CD4-positive, alpha-beta T cell treated with Interleukin-6 at 100 ng/mL for 8 hours (primary cell): ENCODE results near the gene LCE3E.
"Not testable (repeated sequence)": the region's sequence is repeated elsewhere in the genome, so short reads cannot be mapped to it uniquely, and the experiment has no call there.

Experiments used
- DNase-seq: peaks from one replicate; pipeline ENCODE4 v3.0.0-alpha.2; 2020; ENCODE audit warnings: mixed read lengths, low spot score

Gene LCE3E, protein sequence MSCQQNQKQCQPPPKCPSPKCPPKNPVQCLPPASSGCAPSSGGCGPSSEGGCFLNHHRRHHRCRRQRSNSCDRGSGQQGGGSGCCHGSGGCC

DNA sequence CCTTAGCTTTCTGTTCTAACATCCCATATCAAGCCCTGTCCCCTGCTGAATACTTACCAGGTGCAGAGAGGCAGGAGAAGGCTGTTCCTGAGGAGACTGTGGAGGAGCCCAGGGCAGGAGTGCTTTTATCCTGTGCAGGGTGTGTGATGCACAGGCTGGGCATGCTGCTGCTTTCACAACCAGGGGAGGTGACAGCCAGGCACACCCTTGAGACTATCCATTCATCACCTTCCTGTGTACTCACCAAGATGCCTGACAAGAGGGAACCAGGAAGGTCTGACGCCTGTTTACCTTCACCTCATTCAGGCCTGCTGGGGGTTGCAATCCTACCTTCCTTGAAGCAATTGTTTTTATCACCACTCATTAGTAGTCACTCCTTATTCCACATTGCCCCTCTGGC is at the start of gene LCE3E:
TSS of gene LCE3E (minus strand) at position 100 of the 400 bp plus-strand sequence. CDS start 572 bp downstream, outside the sequence.
- no peak for DNase-seq

DNA sequence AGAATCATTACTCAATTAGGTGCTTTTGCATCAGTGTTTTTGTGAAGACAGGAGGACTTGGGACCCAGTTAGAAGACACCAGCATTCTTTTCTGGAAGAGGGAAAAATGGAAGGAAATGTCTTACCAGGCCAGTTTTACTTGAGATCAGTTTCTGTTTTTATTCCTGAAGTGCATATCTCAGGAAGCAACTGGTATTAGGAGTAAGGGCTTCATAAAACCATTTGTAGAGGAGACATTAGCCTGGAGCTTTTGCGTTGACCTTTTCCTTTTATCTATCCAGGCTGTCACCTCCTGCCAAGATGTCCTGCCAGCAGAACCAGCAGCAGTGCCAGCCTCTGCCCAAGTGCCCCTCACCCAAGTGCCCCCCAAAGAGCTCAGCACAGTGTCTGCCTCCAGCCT is 46.9 kb upstream of the LCE3E start, which contains the start of gene LCE3B:
TSS of gene LCE3B (plus strand) at position 301 of the 400 bp plus-strand sequence. CDS start at position 301, 0 bp downstream.
- DNase-seq: no peak

DNA sequence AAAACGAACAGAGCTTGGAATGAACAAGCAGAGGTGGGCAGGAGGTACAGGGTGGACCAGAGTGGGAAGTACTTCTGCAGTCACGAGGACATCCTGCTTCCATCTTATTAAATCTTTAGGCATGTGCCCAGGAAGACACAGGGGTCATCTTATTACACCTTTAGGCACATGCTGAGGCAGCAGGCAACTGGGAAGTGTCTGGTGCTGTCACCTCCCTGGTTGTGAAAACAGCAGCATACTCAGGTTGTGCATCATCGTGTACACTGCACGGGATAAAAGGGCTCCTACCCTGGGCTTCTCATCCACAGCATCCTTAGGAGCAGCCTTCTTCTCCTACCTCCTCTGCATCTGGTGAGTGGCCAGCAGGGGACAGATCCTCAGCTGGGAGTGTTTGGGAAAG is 33.4 kb upstream of the LCE3E start, which contains the start of gene LCE3C:
TSS of gene LCE3C (plus strand) at position 301 of the 400 bp plus-strand sequence. CDS start 498 bp downstream, outside the sequence.
- no peak for DNase-seq

DNA sequence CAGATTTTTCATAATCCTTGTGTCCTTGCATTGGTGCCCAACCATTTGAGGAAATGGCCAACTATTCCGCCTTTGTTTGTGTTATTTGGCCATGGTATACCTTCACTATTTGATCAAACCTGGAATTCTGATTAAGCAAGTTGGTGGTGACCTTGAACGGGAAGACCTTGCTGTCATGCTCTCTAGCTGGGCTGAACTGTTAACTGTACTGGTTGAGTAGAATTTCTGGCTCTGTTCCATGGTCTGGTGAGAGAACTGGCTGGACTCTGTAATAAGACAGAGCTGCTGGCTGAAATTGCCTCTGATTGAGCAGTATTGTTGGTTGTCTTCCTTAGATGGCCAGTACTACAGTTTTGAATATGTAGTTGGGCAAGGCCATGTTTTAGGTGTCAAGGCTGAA is 30.4 kb upstream of the LCE3E start:
- DNase-seq: no peak

DNA sequence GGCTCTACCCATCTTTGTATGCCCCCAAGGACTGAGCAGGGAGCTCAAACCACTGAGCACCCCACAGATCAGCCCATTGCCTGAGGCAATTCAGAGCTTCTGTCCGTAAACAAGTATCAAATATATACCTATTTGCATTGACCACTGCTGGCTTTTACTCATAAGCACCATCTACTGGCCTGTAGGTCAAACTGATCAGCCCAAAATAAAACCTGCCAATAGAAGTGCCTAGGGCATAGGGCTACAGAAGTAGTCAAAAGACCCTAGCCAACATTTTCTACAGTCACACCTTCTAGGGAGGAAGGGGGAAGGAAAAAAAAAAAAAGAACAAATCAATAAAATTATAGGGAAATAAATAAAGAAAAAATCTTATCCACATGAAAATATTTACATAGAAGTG is 19.0 kb upstream of the LCE3E start:
- DNase-seq: no peak

DNA sequence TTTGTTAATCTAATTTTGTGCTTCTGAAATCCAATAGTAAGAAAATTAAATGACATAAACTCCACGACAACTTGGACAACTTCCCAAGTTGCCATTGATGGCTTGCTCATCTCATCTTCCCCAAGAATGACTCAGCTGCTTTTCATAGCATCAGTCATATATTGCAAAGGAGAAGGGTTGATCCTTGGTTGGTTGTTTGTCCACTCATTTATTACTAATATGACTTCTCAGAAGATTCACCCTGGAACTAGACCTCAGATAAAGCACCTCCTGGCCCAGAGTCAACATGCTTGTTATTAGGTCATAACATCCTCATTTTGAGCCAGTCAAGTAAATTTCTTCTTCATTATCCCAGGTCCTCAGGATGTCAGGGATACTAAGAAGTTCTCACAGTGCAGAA is 16.1 kb upstream of the LCE3E start:
- DNase-seq: no peak

DNA sequence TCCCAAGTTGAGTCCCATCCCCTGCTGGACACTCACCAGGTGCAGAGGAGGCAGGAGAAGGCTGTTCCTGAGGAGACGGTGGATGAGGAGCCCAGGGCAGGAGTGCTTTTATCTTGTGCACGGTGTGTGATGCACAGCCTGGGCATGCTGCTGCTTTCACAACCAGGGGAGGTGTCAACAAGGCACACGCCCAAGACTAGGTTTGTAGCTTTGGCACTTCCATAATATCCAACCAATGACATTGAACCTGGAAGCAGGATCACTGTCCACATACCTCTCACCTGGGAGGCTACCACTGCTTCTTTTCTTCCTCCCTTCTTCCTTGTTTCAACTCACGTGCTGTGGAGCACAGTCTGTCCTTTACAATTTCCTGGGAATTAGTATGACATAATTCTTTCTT is 13.9 kb upstream of the LCE3E start, which contains the start of gene LCE3D:
TSS of gene LCE3D (minus strand) at position 84 of the 400 bp plus-strand sequence. CDS start 580 bp downstream, outside the sequence.
- no peak for DNase-seq

DNA sequence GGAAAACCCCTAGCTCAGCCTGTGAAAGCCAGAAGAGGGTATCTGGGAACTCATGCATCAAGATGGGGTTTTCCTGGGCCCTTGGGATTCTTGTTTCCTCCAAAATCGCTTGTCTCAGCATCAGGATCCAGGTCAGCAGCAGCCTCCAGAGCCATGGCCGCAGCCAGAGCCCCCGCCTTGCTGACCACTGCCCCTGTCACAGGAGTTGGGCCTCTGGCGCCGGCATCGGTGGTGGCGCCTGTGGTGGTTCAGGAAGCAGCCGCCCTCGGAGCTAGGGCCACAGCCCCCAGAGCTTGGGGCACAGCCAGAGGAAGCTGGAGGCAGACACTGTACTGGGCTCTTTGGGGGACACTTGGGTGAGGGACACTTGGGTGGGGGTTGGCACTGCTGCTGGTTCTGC is 12.9 kb upstream of the LCE3E start:
- DNase-seq: not testable (repeated sequence)

DNA sequence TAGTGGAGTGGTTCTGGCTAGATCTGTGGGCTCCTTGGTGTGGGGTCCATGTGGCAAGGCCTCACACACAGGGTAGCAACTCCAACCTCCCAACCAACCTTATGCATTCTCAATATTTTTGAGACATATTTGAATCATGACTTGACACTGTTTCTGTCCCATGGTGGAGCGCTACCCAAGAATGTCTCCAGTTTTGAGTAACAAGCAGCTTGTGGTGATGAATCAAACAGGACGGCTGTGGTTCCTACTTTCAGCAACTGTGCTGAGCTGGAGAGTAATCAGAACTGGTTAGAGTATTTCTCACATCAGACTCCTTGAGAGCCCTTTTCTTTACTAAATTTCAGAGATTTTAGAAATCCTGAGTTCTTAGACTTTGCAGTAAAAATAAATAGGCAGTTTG is 10.6 kb upstream of the LCE3E start:
- DNase-seq: no peak

DNA sequence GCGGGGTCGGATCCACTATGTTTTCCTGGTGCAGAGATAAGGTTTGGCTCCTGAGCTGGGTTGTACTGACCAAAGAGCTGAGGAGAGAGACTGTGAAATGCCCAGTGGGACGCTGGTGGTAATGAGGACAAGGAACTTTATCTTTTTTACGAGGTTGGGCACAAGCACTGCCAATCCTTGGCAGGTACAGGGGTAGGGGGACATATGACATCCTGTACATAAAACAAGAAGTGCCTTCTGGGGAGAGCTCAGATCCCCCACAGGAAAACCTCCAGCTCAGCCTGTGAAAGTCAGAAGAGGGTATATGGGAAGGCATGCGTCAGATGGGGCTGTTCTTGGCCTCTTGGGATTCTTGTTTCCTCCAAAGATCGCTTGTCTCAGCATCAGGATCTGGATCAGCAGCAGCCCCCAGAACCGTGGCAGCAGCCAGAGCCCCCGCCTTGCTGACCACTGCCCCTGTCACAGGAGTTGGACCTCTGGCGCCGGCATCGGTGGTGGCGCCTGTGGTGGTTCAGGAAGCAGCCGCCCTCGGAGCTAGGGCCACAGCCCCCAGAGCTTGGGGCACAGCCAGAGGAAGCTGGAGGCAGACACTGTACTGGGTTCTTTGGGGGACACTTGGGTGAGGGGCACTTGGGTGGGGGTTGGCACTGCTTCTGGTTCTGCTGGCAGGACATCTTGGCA is 905 bp downstream of the LCE3E start:
- no peak for DNase-seq

DNA sequence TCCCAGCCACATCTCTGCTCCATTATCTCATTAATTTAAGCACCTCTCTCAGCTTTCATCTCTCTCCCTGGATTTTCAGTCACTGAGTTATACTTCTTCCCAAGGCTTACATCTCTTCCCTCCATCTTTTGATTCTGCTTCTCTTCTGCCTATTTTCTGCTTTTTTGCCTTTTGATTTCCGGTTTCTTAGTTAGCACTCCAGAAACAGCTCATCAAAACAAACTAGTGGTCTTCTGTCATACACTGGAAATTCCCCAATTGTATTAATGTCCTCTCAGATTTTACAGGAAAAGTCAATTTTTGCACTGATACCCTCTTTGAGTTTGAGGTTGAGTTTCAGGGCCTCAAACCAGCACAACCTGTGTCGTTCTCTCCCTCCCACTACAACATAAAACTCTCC is 1.5 kb downstream of the LCE3E start:
- no peak for DNase-seq

DNA sequence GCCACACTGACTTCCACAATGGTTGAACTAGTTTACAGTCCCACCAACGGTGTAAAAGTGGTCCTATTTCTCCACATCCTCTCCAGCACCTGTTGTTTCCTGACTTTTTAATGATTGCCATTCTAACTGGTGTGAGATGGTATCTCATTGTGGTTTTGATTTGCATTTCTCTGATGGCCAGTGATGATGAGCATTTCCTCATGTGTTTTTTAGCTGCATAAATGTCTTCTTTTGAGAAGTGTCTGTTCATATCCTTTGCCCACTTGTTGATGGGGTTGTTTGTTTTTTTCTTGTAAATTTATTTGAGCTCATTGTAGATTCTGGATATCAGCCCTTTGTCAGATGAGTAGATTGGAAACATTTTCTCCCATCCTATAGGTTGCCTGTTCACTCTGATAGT is 18.2 kb downstream of the LCE3E start:
- DNase-seq: not testable (repeated sequence)

DNA sequence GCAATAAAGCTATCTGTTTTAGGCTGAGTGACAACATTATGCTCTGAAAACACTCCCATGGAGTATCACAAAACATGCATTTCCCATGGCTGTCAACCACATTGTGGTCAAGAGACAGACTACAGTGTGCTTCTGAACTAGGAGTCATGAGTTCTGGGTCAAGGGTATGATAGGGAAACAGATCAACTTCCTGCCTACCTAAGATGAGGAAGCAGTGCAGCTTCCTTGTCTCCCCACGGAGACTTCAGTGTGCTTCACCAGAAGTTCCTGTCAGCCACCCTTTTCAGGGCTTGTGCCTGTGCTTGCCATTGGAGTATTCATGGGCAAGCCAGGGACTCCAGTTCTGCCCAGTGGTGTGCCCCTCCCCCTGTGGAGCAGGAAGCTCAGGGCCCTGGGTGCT is 19.9 kb downstream of the LCE3E start:
- no peak for DNase-seq

DNA sequence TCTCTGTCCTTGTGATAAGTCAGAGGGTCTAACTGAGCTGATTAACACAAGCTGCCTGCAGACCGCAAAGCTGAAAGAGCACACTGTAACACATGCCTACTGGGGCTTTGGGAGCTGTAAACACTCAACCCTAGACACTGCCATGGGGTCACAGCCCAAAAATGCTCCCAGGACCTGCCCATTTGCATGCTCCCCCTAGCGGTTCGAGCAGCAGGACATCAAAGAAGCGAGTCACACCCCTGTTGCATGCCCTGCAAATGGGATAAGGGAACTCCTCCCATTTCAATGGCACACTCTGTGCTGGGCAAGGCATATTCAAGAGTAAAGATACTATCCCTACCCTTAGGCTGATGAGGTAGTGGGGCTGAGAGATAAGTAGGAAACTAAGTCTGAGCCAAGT is 22.8 kb downstream of the LCE3E start:
- no peak for DNase-seq

DNA sequence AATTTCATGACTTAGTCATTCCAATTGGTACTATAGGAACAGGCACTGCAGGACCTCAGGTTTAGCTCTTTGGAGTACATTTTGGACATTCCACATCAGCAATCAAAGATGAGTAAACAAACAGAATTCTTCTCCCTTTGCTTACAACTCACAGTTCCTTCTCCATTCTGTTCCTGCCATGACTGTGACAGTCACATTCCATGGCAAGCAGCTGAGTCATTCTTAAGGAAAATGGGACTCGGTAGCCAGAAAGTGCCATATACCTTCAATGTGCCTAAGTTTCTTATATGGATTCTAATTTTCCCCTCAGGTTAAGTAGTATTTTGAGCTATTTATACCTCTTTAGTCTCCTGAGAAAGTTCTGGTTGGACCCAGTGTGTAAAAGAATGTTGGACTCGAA is 26.7 kb downstream of the LCE3E start:
- DNase-seq: no peak

DNA sequence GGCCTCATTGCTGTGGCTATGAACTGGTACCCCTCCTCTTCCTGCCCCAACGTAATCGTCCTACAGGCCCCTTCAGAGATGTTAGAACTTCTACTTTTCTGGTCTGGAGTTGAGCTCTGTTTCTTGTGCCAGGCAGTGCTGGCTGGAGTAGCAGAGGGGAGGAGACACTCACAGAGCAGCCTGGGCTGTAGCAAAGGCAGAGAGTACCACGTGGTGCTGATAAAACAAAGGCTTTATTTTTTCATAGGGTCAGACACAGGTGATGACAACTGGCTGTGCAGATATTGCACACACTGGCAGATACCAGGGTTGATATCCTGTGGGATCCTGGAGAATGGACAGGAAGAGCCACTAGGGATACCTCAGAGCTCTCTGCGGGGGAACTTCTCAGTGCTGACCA is 29.1 kb downstream of the LCE3E start:
- no peak for DNase-seq

DNA sequence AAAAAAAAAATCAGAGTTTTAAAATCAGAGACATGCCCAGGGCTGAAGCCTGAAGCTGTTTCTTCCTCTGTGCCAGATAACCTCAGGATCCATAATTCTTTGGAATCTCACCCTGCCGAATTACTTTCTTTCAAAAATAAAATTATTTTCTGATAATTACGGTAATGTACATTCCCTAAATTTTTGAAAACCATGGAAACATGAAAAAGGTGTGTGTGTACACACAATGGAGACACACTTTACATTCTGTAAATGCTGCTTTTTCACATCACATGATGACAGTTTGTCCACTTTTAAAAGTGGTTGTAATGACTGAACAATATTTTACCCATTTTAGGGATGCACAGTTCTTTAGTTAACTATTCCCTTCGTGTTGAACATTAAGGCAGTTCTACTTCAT is 30.8 kb downstream of the LCE3E start:
- no peak for DNase-seq

DNA sequence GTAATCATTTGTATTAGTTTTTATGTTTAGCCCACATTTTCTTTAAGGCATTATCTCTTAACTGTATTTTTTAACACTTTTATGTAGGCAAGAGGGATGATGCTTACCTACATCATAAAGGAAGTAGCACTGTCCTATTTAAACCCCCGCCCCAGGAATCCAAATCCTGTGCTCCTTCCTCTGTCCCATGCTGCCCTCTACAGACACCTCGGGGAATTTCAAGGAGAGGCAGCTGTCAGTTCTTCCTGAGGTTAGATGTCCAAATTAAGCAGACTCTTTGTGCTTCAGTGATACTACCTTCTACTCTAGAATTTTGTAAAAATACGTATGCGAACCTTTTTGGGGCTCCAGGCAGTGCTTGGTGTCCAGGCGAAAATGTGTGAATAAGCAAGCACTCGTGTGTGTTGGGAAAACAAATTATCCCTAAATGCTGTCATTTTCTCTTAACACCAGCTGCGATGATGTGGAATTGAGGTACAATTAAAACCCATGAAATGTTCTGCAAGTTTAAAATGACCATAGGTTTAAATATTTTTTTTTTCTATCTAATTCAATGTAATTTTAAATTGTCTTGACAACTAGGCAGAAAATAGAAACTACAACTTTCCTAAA is 33.1 kb downstream of the LCE3E start:
- no peak for DNase-seq

DNA sequence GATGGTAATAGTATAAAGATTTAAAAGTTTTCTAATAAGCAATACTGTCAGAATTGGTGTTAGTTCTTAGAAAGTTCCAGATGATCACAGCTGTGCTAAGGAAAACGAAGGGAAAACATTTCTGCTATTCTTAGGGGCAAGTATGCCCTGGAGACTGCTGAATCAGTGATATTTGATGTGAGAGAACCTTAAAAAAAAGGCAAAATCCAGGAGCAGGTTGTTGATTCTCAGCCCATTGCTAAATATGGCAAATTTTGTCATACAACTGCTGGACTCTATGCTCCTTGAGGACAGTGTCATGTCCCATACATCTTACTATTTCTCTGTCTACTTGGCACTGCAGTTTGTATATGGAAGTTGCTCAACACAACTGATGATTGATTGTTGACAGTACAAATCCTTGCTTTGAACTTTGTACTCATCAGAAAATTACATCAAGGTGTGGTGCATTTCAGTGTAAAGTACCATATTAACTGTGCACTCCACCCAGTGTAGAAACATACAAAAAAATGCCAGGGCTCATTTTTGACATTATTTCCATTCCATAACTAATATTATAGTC is 41.4 kb downstream of the LCE3E start:
- no peak for DNase-seq

DNA sequence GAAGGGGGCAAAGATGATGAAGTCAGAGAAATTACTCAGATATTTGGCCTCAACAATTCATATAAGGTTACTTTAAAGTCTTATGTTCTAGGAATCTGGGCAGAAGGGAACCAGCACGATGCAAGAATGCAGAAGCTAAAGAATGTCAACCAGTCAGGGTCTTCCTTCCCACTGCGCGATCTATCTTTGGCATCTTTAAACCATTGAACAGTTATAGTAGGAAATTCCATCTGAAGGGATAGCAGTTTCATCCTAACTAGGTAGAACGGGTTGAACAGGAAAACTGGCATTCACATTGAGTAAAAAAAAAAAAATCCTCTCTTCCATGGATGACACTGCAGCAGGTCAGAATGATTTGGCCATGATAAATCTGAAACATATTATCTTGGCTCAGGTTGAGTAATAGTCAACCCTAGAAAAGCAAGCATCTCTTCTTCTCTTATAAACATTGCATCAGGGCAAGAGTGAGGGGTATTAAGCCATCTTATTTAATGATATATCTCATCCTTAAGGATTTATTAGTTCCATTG is 46.0 kb downstream of the LCE3E start:
- DNase-seq: no peak

DNA sequence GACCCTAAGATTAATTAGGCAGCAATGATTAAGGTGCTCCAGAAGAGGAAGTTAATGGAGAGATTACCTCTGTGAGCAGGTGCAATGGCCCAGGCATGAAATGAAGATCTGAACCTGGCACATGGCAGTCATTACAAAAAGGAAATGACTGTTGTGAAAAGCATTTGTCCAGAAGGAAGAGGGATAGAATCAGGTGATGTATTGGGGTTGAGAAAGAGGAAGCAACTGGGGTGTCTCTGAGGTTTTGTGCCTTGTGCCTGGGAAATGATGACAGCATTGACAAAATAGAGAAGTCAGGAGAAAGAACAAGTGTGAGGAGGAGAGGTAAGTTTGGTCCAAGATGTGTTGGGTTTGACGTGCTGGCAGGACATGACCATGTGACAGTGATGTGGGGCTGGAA is 46.7 kb downstream of the LCE3E start:
- no peak for DNase-seq

DNA sequence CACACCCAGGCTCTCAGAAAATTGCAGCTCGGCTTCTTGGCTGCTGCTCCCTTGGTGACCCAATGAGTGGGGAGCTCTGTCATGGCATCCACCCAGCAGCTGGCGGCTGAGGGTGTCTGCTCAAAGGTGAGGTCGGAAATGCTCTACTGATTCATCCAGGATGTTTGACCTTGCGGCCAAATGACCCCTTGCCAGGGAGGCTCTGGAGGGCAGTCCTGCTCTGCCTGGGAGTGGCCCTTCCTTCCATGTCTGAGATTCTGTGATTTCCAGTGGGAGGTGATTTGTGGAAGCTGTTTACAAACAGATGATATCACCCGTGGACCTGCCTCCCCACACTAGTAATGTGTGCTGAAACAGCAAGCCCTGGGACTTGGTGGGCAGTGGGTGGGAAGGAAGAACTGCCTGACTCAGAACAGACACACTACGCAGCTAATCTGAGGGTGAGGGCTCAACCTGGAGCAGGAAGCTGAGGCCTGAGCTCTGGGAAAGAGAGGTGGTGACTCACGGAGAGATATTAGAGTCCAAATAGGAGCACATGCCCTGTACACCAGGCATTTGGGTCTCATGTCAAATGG is 49.3 kb downstream of the LCE3E start:
- DNase-seq: no peak
